HUES6 (cell line): ENCODE data around the gene HEATR9.

Experiments used
- H3K27ac ChIP-seq: 2 replicates; pipeline ENCODE4 v1.7.0; 2013; ENCODE audit warnings: low read depth, mild to moderate bottlenecking, low read length, inconsistent platforms
- H3K27me3 ChIP-seq: 2 replicates; pipeline ENCODE4 v1.6.1; 2013; ENCODE audit warnings: low read length; ENCODE audit not compliant: control insufficient read depth, insufficient read depth
- H3K36me3 ChIP-seq: 2 replicates; pipeline ENCODE4 v1.6.1; 2013; ENCODE audit warnings: low read length; ENCODE audit not compliant: control insufficient read depth, insufficient read depth
- H3K4me1 ChIP-seq: 2 replicates; pipeline ENCODE4 v1.6.1; 2013; ENCODE audit warnings: low read length; ENCODE audit not compliant: control insufficient read depth, insufficient read depth
- H3K4me3 ChIP-seq: 2 replicates; pipeline ENCODE4 v1.5.1; 2013; ENCODE audit warnings: low read depth, low read length
- H3K9ac ChIP-seq: one replicate; pipeline ENCODE4 v1.6.1; 2013; ENCODE audit warnings: mild to moderate bottlenecking, low read length
- H3K9me3 ChIP-seq: 2 replicates; pipeline ENCODE4 v1.6.1; 2013; ENCODE audit warnings: low read depth, low read length; ENCODE audit not compliant: control insufficient read depth, insufficient read depth

Gene HEATR9

GRCh38 chr17:35875072-35875799 lies 6.5 kb upstream of the HEATR9 start:
- no peak overlapping the region for H3K9ac ChIP-seq

GRCh38 chr17:35872196-35872980 lies 3.7 kb upstream of the HEATR9 start:
- H3K9ac ChIP-seq, result no peak overlapping the region
- no peaks in the 10 kb centered on the region for H3K36me3 ChIP-seq
- H3K27me3 ChIP-seq, result no peaks in the 10 kb centered on the region
- peaks cover 5% of the 10 kb centered on the region for H3K4me1 ChIP-seq
- H3K9me3 ChIP-seq, result no peaks in the 10 kb centered on the region
- H3K4me3 ChIP-seq, result no peak overlapping the region
- H3K27ac ChIP-seq, result no peak overlapping the region

More at GRCh38 chr17:35875072-35875799, 6.5 kb upstream of the HEATR9 start:
- no peak overlapping the region for H3K4me3 ChIP-seq
- no peaks in the 10 kb centered on the region for H3K27me3 ChIP-seq
- no peak overlapping the region for H3K27ac ChIP-seq
- peaks cover 5% of the 10 kb centered on the region for H3K4me1 ChIP-seq
- H3K9me3 ChIP-seq, result no peaks in the 10 kb centered on the region
- no peaks in the 10 kb centered on the region for H3K36me3 ChIP-seq

DNA sequence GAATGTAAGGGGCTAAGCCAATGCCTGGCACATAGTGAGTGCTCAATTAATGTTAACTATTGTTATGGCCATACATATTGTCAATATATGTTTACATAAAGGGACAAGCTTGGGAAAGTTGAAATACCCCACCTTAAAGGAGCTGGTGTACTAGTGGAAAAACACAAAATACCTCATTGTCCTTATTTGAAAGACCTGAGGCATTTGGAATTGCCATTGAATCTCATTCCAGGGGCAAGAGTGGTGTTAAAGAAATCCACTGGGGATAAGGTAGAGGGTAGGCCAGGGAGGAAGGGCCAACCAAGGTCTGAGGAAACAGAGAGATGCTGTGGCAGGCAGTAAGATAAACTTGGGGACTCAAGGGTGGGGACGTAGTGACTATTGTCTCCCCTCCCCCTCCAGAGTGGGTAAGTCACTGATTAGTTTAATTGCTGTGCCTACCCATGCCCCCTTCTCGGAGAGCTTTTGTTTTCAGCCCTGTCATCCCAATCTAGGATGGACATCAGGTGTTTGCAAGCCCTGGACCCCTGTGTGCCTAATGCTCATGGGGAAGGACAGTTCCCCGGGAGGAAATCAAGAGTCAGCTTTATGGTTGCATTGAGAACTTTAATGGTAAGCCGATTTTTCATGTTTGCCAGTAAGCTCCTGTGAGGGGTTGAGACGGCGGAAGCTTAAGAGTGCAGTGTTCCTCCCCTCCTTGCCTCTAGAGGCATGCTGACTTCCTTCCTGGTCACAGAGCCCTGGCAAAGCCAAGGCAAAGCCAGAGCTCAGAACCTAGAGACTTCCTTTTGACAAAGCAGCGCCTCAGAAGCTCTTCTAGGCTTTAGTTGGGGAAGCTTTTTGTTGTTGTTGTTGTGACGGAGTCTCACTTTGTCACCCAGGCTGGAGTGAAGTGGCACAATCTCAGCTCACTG lies 2.5 kb upstream of the HEATR9 start:
- no peaks in the 10 kb centered on the region for H3K27me3 ChIP-seq
- H3K9ac ChIP-seq, result peak overlapping the region; percentile 19
- no peaks in the 10 kb centered on the region for H3K36me3 ChIP-seq
- H3K27ac ChIP-seq, result no peak overlapping the region
- H3K4me1 ChIP-seq, result peaks cover 5% of the 10 kb centered on the region
- H3K9me3 ChIP-seq, result no peaks in the 10 kb centered on the region
- H3K4me3 ChIP-seq, result no peak overlapping the region

DNA sequence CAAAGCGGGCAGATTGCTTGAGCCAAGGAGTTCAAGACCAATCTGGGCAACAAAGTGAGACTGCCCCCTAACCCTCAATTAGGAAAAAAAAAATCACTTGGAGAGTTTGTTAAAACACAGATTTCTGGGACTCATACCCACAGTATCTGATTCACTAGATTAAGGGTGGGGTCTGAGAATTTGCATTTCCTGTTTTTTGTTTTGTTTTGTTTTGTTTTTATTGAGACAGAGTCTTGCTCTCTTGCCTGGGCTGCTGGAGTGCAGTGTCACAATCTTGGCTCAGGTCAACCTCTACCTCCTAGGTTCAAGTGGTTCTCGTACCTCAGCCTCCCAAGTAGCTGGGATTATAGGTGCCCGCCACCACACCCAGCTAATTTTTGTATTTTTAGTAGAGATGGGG lies 1.1 kb downstream of the HEATR9 start:
- H3K4me3 ChIP-seq, result no peak overlapping the region
- H3K9me3 ChIP-seq, result no peaks in the 10 kb centered on the region
- no peaks in the 10 kb centered on the region for H3K27me3 ChIP-seq
- H3K9ac ChIP-seq, result no peak overlapping the region
- H3K27ac ChIP-seq, result no peak overlapping the region
- H3K4me1 ChIP-seq, result peaks cover 5% of the 10 kb centered on the region
- H3K36me3 ChIP-seq, result no peaks in the 10 kb centered on the region

DNA sequence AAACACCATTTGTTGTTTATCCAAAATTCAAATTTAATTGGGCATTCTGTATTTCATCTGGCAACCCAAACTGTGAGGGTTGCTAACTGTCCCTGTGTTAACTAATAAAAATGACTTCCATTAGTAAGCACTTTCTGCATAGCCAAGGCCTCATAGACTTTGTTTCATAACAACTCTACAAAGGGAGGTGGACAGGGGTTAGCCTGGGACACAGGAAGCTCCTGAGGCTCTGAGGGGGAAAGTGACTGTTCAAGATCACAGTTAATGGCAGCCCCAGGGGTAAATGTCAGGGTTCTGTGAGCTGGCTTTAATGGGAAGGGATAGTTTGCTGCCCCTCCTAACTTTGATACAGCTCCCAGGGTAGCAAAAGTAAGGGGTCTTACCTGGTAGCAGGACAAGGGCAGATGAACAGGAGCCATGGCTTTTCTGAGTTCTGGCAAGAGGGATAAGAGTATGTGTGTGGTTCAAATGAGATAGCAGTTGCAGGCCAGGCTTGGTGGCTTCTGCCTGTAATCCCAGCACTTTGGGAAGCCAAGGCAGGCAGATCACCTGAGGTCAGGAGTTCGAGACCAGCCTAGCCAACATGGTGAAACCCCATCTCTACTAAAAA lies 2.2 kb downstream of the HEATR9 start:
- no peak overlapping the region for H3K4me3 ChIP-seq
- no peaks in the 10 kb centered on the region for H3K27me3 ChIP-seq
- peaks cover 5% of the 10 kb centered on the region for H3K4me1 ChIP-seq
- H3K36me3 ChIP-seq, result no peaks in the 10 kb centered on the region
- H3K9me3 ChIP-seq, result no peaks in the 10 kb centered on the region
- no peak overlapping the region for H3K27ac ChIP-seq
- no peak overlapping the region for H3K9ac ChIP-seq

- Histone ChIP-seq H3K4me3 (no peak overlapping the region), H3K4me1 (no peaks in the 10 kb centered on the region), H3K27ac (no peak overlapping the region), H3K36me3 (no peaks in the 10 kb centered on the region), H3K9me3 (no peaks in the 10 kb centered on the region), H3K27me3 (no peaks in the 10 kb centered on the region), H3K9ac (no peak overlapping the region)
These were observed 3.0 kb downstream of the HEATR9 start for GRCh38 chr17:35865412-35866340.

GRCh38 chr17:35864853-35865252 lies 3.8 kb downstream of the HEATR9 start:
- Histone ChIP-seq H3K27ac (no peak overlapping the region), H3K4me3 (no peak overlapping the region), H3K9ac (no peak overlapping the region), H3K36me3 (no peaks in the 10 kb centered on the region), H3K9me3 (no peaks in the 10 kb centered on the region), H3K4me1 (no peaks in the 10 kb centered on the region), H3K27me3 (no peaks in the 10 kb centered on the region)

- H3K9me3 ChIP-seq, result no peaks in the 10 kb centered on the region
- H3K27me3 ChIP-seq, result no peaks in the 10 kb centered on the region
- H3K36me3 ChIP-seq, result peaks cover 7% of the 10 kb centered on the region
- H3K9ac ChIP-seq, result no peak overlapping the region
- H3K4me3 ChIP-seq, result no peak overlapping the region
- no peak overlapping the region for H3K27ac ChIP-seq
- no peaks in the 10 kb centered on the region for H3K4me1 ChIP-seq
These were observed 12.1 kb downstream of the HEATR9 start for GRCh38 chr17:35856603-35857002.

- H3K4me3 ChIP-seq, result no peak overlapping the region
- peaks cover 12% of the 10 kb centered on the region for H3K36me3 ChIP-seq
- H3K27me3 ChIP-seq, result no peaks in the 10 kb centered on the region
These were observed 12.7 kb downstream of the HEATR9 start for GRCh38 chr17:35855965-35856364.

More at GRCh38 chr17:35855965-35856364, 12.7 kb downstream of the HEATR9 start:
- Histone ChIP-seq H3K27ac (no peak overlapping the region), H3K4me1 (peaks cover 3% of the 10 kb centered on the region; the same call in 1 of the 2 replicates), H3K9ac (no peak overlapping the region), H3K9me3 (no peaks in the 10 kb centered on the region)
